ENCODE data around the gene POLR3GL.

The POLR3GL gene

DNA sequence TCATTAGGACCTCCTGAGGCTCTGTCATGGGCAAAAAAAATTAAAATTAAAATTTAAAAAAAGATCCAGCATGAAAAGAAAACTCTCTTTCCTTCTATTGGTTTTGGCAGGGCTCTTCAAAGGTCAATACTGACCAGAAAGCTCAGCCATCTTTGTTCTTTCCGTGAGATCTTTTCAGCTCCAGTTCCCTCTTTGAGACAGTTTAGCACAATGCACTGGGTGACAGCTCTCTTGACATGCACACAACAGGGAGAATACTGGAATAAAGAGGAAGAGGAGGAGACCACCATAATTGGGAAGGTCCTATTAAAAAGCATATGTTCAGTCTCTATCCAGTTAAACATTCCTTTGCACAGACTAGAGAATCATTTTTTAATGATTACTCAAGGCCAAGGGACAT lies 13.0 kb upstream of the POLR3GL start:
- no peak for DNase-seq

GRCh38 chr1:145952903-145953302 lies 11.6 kb upstream of the POLR3GL start:
- DNase-seq = no peak

GRCh38 chr1:145953861-145954260 lies 10.6 kb upstream of the POLR3GL start:
- DNase-seq = no peak

- no peak for DNase-seq
Measured at GRCh38 chr1:145955436-145955835, 9.1 kb upstream of the POLR3GL start.

GRCh38 chr1:145956361-145956760 lies 8.1 kb upstream of the POLR3GL start:
- DNase-seq = no peak

- DNase-seq = no peak
Measured at GRCh38 chr1:145956781-145957442, 7.6 kb upstream of the POLR3GL start.

DNA sequence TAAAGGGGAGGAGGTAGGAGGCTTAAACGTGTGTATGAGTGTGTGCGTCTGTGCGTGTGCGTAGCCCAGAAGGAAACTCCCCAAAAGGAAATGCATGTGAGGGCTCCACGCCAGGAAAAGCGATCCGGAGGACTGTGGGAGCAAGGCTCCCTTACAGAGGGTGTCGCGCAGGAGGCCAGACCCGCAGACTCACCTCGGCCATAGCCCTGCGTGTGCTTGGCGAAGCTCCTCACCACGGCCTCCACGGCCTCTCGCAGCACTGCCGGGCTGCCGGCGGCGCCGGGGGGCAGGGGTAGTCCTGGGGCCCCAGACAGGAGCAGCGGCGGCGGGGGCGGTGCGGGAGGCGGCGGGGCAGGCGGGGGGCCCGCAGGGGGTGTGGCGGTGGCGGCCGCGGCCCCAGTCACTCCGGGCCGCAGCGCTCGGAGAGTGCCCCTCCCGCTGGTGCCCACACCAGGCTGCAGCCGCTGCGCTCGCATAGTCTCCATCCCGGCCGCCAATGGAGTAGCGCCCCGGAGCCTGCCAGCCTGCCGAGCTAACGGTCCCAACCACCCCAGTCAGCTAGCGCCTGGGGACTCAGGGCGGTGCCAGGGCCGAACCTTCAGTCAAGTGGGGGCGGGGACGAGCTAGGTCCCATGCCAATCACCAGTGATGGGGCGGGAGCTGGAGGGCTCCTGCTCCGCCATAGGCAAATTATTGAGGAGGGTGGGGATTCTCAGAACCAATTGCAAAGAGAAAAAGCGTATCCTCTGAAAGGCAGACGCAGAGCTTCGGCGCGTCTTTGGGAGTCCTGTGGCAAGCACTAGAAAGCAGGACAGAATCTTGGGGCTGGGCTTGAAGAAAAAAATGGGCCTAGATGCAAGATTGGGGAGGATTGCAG lies 6.8 kb upstream of the POLR3GL start, which contains the start of gene LIX1L:
Gene LIX1L (minus strand): TSS at position 575 of the 877 bp plus-strand sequence. CDS start 90 bp downstream, at position 485.
- peak; percentile 95 for DNase-seq

- no peak for DNase-seq
Measured at GRCh38 chr1:145958734-145959133, 5.8 kb upstream of the POLR3GL start.

DNA sequence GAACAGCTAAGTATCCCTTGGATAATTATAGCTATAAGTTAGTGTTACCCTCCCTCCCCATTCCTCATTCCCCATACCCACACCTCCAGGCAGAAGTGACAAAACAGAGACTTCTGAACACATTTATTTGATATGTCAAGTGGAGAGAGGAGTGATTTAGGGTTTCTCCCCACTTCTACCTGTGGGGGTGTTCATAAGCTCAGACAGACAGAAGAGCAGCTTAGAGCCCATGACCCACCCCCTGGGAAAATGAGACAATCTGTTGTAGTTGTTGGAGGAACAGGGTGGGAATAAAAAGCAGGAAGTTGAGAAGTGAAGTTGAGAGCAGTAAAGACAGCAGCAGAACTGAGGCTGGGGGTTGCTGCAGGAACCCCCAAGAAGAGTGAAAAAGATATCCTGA lies 5.2 kb upstream of the POLR3GL start:
- no peak for DNase-seq

- no peak for DNase-seq
Measured at GRCh38 chr1:145959957-145960467, 4.5 kb upstream of the POLR3GL start.

- DNase-seq = peak; percentile 65
Measured at GRCh38 chr1:145960468-145961108, 3.9 kb upstream of the POLR3GL start.

DNA sequence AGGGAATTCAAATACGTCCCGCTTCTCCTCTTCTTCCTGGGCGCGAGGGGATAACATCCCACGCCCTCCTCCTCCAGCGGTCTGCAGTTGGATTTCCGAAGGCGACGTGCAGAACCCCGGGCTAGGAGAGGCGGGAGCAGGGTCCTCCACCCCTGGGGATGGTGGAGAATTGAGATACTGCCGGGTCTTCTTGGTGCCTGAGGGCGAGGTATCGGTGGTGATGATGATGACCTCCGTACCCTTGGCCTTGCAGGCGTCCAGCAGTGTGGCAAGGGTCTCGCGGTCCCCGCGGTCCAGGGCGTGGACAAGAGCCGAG lies 3.4 kb upstream of the POLR3GL start:
- no peak for DNase-seq

GRCh38 chr1:145961425-145962156 lies 2.9 kb upstream of the POLR3GL start:
- no peak for DNase-seq

GRCh38 chr1:145962157-145963102 lies 2.1 kb upstream of the POLR3GL start:
- peak; percentile 57 for DNase-seq

DNA sequence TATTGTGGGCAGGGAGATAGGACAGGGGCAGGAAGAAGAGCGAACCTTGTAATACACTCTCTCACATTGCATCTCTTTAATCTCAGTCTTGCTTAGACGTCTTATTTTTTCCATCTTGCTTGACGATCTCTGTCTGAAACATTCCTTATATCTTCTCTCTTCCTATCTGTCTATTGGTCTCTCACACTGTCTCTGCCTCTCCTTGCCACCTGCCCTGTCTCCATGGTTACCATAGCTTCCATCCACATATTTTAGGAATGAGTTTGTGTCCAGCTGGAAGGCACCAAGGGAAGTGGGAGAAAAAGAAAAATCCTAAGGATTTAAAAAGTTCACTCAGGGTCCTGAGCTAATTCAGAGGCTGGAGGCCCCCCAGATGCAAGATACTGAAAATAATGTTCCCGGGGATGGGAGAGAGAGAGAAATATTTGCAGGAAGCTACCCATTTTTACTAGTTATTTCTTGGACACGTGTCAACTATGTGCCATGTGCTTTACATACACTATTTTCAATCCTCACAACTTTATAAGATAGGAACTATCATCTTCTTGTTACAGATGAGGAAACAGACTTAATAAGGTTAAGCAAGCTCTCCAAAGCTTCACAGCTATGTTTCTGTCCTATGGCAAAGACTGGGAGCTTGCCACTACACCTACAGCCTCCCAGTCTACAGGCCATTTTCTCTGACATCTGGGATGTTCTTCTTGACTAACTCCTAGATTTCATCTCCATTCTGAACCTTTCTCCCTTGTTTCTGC lies 1.0 kb upstream of the POLR3GL start:
- DNase-seq = peak; percentile 43

- DNase-seq = no peak
Measured at GRCh38 chr1:145965119-145965744, 742 bp downstream of the POLR3GL start.

GRCh38 chr1:145967288-145967687 lies 2.8 kb downstream of the POLR3GL start:
- no peak for DNase-seq

DNA sequence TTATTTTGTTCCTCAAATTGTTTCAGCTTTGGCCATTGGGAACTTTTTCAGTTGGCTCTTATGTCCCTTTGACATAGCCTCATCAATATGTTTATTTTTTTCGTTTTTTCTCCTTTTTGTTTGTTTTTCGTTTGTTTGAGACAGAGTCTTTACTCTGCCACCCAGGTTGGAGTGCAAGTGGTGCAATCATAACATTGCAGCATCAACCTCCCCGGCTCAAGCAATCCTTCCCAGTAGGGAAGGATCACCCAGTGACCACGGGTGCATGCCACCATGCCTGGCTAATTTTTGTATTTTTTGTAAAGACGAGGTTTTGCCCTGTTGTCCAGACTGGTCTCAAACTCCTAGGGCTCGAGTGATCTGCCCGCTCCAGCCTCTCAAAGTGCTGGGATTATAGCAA lies 8.1 kb downstream of the POLR3GL start:
- no peak for DNase-seq

DNA sequence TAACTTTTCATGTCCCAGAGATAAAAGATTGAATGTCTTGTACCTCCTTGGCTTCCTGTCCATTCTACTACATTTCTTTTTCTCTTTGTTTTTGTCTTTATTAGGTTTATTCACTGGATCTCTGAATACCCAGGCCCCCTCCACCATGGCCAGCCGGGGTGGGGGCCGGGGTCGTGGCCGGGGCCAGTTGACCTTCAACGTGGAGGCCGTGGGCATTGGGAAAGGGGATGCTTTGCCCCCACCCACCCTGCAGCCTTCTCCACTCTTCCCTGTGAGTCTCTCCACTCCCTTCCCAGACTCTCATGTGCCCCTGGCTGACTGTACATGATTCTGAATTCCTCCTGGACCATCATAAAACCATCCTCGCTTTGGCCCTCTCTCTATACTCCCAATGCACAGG lies 10.2 kb downstream of the POLR3GL start:
- DNase-seq = no peak

DNA sequence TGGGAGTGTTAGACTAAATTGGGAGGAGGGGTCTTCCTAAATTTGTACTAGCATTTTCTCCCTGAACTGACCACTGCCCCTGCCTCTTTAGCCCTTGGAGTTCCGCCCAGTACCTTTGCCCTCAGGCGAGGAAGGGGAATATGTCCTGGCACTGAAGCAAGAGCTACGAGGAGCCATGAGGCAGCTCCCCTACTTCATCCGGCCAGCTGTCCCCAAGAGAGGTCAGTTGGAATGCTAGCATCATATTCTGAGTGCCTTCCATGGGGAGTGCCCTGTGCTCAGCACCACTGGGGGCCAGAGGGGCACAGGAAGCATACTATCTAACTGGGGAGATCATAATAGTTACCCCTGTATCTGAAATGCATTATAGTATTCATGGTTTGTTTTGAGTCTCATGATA lies 10.7 kb downstream of the POLR3GL start:
- DNase-seq = no peak

DNA sequence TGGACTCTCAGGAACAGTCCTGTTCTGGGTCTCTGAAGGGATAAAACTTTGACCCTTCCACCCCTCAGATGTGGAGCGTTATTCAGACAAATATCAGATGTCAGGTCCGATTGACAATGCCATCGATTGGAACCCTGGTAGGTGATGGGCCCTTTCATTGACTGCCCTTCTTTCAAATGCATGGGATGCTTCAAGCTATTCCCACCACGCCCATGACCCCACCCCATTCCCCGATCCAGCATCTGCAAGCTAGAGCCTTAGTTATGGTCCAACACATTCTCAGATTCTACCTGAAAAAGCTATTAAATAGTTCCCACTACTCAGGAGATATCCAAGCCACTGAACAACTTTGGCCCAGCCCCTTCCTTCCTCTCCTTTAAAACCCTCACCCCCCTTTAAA lies 12.5 kb downstream of the POLR3GL start:
- no peak for DNase-seq
